NCI-H774 (cell line): ENCODE results near the gene ABCB10.
"Not testable (repeated sequence)": the region's sequence is repeated elsewhere in the genome, so short reads cannot be mapped to it uniquely, and the experiment has no call there.

ENCODE experiments used
- DNase-seq: peaks from one replicate; lab custom pipeline; 2025; lab: John Stamatoyannopoulos, UW

ABCB10 gene

GRCh38 chr1:229558460-229559335, at the start of gene ABCB10:
Gene ABCB10, minus strand, starts transcription at chr1:229558707. Its CDS starts 55 bp downstream, at chr1:229558652.
- peak; percentile 98 for DNase-seq

- DNase-seq: no peak
Observed at GRCh38 chr1:229607370-229607769, 48.9 kb upstream of the ABCB10 start.

- DNase-seq: no peak
Observed at GRCh38 chr1:229603371-229604005, 45.0 kb upstream of the ABCB10 start.

- no peak for DNase-seq
Observed at GRCh38 chr1:229600229-229600628, 41.7 kb upstream of the ABCB10 start.

GRCh38 chr1:229599218-229599954, 40.9 kb upstream of the ABCB10 start:
- no peak for DNase-seq

GRCh38 chr1:229597877-229598276, 39.4 kb upstream of the ABCB10 start:
- no peak for DNase-seq

GRCh38 chr1:229596925-229597699, 38.6 kb upstream of the ABCB10 start:
- no peak for DNase-seq

GRCh38 chr1:229595876-229596275, 37.4 kb upstream of the ABCB10 start:
- DNase-seq: not testable (repeated sequence)

GRCh38 chr1:229594227-229595008, 35.9 kb upstream of the ABCB10 start:
- DNase-seq: no peak

GRCh38 chr1:229593800-229594199, 35.3 kb upstream of the ABCB10 start:
- no peak for DNase-seq

GRCh38 chr1:229590119-229590518, 31.6 kb upstream of the ABCB10 start:
- no peak for DNase-seq

- DNase-seq: no peak
Observed at GRCh38 chr1:229585338-229585737, 26.8 kb upstream of the ABCB10 start.

- no peak for DNase-seq
Observed at GRCh38 chr1:229582715-229583114, 24.2 kb upstream of the ABCB10 start.

GRCh38 chr1:229582011-229582694, 23.6 kb upstream of the ABCB10 start:
- peak; percentile 15 for DNase-seq

- DNase-seq: no peak
Observed at GRCh38 chr1:229581485-229581884, 23.0 kb upstream of the ABCB10 start.

- DNase-seq: peak; percentile 39
Observed at GRCh38 chr1:229579059-229579673, 20.7 kb upstream of the ABCB10 start.

GRCh38 chr1:229578168-229579058, 19.9 kb upstream of the ABCB10 start:
- no peak for DNase-seq

GRCh38 chr1:229574679-229575442, 16.4 kb upstream of the ABCB10 start:
- no peak for DNase-seq
